WTC11 (cell line): ENCODE measurements around the gene ITGAV.

ENCODE experiments used
- CTCF ChIP-seq: fragments of 200-600 bp; IDR thresholded peaks from 2 replicates; pipeline ENCODE4 v1.8.0; 2022; ENCODE audit warnings: antibody characterized with exemption
- NR2C2 ChIP-seq: sonication (generic); formaldehyde crosslinking; IDR thresholded peaks from 2 replicates; pipeline ENCODE4 v1.8.0; 2022; ENCODE audit warnings: mild to moderate bottlenecking, missing genetic modification reagents
- ZNF317 ChIP-seq: sonication (generic); formaldehyde crosslinking; IDR thresholded peaks from 2 replicates; pipeline ENCODE4 v1.8.1; 2023; ENCODE audit warnings: low read depth, mild to moderate bottlenecking, moderate library complexity, missing genetic modification reagents, borderline replicate concordance
- ZNF416 ChIP-seq: fragments of 250-450 bp; sonication (Bioruptor Pico); IDR thresholded peaks from 2 replicates; pipeline ENCODE4 v1.9.0; 2021; ENCODE audit warnings: mild to moderate bottlenecking, inconsistent platforms
- TF ChIP-seq, protein P1 (sequence below): sonication (generic); formaldehyde crosslinking; IDR thresholded peaks from 2 replicates; pipeline ENCODE4 v1.8.0; 2022; ENCODE audit warnings: mild to moderate bottlenecking, missing genetic modification reagents

- TF ChIP-seq CTCF: no peak
- no peak for TF ChIP-seq ZNF317 (CRISPR knock-in tag)
- TF ChIP-seq, protein P1, sequence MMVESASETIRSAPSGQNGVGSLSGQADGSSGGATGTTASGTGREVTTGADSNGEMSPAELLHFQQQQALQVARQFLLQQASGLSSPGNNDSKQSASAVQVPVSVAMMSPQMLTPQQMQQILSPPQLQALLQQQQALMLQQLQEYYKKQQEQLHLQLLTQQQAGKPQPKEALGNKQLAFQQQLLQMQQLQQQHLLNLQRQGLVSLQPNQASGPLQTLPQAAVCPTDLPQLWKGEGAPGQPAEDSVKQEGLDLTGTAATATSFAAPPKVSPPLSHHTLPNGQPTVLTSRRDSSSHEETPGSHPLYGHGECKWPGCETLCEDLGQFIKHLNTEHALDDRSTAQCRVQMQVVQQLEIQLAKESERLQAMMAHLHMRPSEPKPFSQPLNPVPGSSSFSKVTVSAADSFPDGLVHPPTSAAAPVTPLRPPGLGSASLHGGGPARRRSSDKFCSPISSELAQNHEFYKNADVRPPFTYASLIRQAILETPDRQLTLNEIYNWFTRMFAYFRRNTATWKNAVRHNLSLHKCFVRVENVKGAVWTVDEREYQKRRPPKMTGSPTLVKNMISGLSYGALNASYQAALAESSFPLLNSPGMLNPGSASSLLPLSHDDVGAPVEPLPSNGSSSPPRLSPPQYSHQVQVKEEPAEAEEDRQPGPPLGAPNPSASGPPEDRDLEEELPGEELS (CRISPR knock-in tag): no peak
- TF ChIP-seq ZNF416 (CRISPR knock-in tag): no peak
- no peak for TF ChIP-seq NR2C2
Observed at GRCh38 chr2:186623084-186623483, 33.2 kb downstream of the ITGAV start.
